Ishikawa (cell line): ENCODE data around the gene ARHGAP12.

ENCODE experiments used
- CEBPB ChIP-seq: IDR thresholded peaks from 2 replicates; pipeline ENCODE4 v1.6.1; 2012
- CREB1 ChIP-seq: IDR thresholded peaks from 2 replicates; pipeline ENCODE4 v1.6.1; 2012; ENCODE audit warnings: low read depth
- EGR1 ChIP-seq: IDR thresholded peaks from 2 replicates; pipeline ENCODE4 v1.6.1; 2012
- EP300 ChIP-seq: IDR thresholded peaks from 2 replicates; pipeline ENCODE4 v1.6.1; 2012; ENCODE audit warnings: borderline replicate concordance
- FOXM1 ChIP-seq: IDR thresholded peaks from 2 replicates; pipeline ENCODE4 v1.6.1; 2012; ENCODE audit warnings: low read depth, borderline replicate concordance
- NFIC ChIP-seq: IDR thresholded peaks from 2 replicates; pipeline ENCODE4 v1.6.1; 2012
- RAD21 ChIP-seq: IDR thresholded peaks from 2 replicates; pipeline ENCODE4 v1.6.1; 2012; ENCODE audit warnings: low read depth
- REST ChIP-seq: IDR thresholded peaks from 2 replicates; pipeline ENCODE4 v1.6.1; 2012; ENCODE audit warnings: low read depth, mild to moderate bottlenecking
- TAF1 ChIP-seq: IDR thresholded peaks from 2 replicates; pipeline ENCODE4 v1.6.1; 2012; ENCODE audit warnings: low read depth, mild to moderate bottlenecking
- TCF12 ChIP-seq: IDR thresholded peaks from 2 replicates; pipeline ENCODE4 v1.6.1; 2012; ENCODE audit warnings: low read depth
- TEAD4 ChIP-seq: IDR thresholded peaks from 2 replicates; pipeline ENCODE4 v1.6.1; 2012
- USF1 ChIP-seq: IDR thresholded peaks from 2 replicates; pipeline ENCODE4 v1.6.1; 2012
- YY1 ChIP-seq: IDR thresholded peaks from 2 replicates; pipeline ENCODE4 v1.6.1; 2012; ENCODE audit warnings: low read depth
- ZBTB7A ChIP-seq: IDR thresholded peaks from 2 replicates; pipeline ENCODE4 v1.6.1; 2012; ENCODE audit warnings: low read depth
- TF ChIP-seq, protein P1 (sequence below): IDR thresholded peaks from 2 replicates; pipeline ENCODE4 v1.6.1; 2012

ARHGAP12 gene

DNA sequence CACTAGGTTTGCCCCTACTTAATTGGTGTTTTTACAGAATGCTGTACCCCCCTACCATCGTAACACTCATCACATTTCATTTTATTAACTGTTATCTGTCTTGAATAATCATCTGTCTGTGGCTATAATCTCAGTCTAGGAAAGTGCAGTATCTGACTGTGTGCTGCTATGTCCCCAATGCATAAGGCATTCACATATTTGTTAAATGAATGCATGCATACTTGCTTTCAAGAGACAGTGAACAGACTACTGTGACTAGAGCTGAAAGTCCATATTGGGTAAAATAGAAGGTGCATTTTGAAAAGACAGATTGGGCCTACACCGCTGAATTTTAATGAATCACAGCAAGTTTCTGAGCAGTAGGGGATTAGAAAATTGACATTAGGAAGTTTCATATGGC, 112.3 kb downstream of the ARHGAP12 start:
- TF ChIP-seq, protein P1, sequence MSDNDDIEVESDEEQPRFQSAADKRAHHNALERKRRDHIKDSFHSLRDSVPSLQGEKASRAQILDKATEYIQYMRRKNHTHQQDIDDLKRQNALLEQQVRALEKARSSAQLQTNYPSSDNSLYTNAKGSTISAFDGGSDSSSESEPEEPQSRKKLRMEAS = no peak
- no peak for TF ChIP-seq YY1
- TF ChIP-seq NFIC = no peak
- no peak for TF ChIP-seq EP300
- TF ChIP-seq CREB1 = no peak
- no peak for TF ChIP-seq ZBTB7A
- TF ChIP-seq CEBPB = no peak
- no peak for TF ChIP-seq TCF12
- no peak for TF ChIP-seq USF1
- TF ChIP-seq EGR1 = no peak
- no peak for TF ChIP-seq FOXM1
- TF ChIP-seq TAF1 = no peak
- TF ChIP-seq RAD21 = no peak
- TF ChIP-seq TEAD4 = no peak
- no peak for TF ChIP-seq REST

GRCh38 chr10:31808258-31809218, 120.1 kb downstream of the ARHGAP12 start:
- TF ChIP-seq RAD21 (peak; percentile 72), EP300 (no peak)

GRCh38 chr10:31804352-31804810, 124.2 kb downstream of the ARHGAP12 start:
- no peak for TF ChIP-seq USF1
- no peak for TF ChIP-seq TEAD4

DNA sequence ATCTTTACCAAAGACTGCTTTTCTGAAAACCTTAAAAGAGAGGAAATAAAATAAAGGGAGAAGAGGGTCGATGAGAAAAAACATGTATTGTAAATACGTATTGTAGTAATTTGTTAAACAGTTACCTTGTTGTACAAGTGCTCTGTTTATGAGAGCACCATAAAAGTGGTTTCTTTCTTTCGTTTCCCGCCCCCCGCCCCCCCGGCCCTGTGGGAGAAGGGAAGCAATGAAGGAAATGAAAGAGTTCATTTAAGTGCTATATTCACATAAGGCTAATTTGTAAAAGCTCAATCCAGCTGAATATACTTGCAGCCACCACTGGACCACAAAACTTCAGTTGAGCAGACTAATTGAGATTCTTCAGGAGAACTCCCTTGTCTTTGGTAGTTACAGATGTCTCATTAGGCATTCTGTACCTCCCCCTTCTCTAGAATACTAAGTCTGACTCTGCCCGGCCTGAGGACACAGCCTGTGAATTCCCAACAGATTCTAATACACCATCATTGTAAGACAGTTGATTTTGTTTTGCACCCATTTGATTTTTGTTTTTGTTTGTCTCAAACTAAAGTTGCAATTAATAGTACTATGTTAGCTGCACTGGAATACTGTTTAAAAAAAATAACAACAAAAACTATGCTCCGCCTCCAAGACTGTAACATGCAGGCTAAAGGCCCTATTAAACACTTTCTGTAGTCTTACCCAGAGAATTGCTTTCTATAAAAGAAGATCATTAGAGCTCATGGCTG, 124.9 kb downstream of the ARHGAP12 start:
- TF ChIP-seq, protein P1 = no peak
- no peak for TF ChIP-seq TEAD4
- no peak for TF ChIP-seq FOXM1
- TF ChIP-seq EGR1 = no peak
- no peak for TF ChIP-seq REST
- TF ChIP-seq ZBTB7A = no peak
- TF ChIP-seq EP300 = no peak
- TF ChIP-seq YY1 = no peak
- TF ChIP-seq CEBPB = no peak
- TF ChIP-seq RAD21 = no peak
- no peak for TF ChIP-seq TAF1
- TF ChIP-seq TCF12 = no peak

DNA sequence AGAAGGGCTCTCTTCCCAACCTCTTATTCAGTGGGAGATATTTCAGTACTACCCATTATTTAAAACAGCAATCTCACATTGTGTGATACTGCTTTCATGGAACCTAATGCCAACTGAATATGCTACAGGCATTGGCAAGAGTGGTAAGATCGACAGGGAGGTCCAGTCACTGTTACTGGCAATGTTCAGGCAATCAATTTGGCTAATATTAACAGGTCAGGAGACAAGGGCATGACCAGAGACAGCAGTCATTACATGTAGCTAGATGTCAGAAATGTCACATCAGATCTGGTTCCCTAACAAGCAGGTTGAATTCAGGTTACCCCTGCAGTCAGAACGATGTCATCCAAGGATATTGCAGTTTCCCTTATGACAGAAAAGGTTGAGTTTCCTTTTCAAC, 129.4 kb downstream of the ARHGAP12 start:
- TF ChIP-seq TAF1 = no peak
- TF ChIP-seq, protein P1 = no peak

- TF ChIP-seq ZBTB7A = no peak
- TF ChIP-seq EGR1 = no peak
- TF ChIP-seq TAF1 = no peak
- TF ChIP-seq YY1 = no peak
- no peak for TF ChIP-seq CREB1
- TF ChIP-seq RAD21 = no peak
These were observed 135.9 kb downstream of the ARHGAP12 start for GRCh38 chr10:31792745-31793144.
